SK-N-SH (cell line): ENCODE results near the gene PRF1. TPM values are rescaled to one million over a fixed set of nuclear protein-coding genes. Genes with fewer than 3 reads are reported as not detected.

Source experiments
- CTCF ChIA-PET: fragments of 300-600, 350-600 bp; formaldehyde crosslinking; extraction: SDS; loops from one replicate; lab custom pipeline; 2021; lab: Yijun Ruan, JAX
- POLR2A ChIA-PET: fragments of 350-600 bp; sonication (Branson Sonifier 250); formaldehyde crosslinking; extraction: SDS; loops from one replicate; lab custom pipeline; 2020; ENCODE audit warnings: antibody characterized with exemption, inconsistent platforms; lab: Yijun Ruan, JAX
- DNase-seq: peaks from one replicate; pipeline ENCODE4 v3.0.0; 2012
- H2AFZ ChIP-seq: fragments of 200-600 bp; sonication (generic); 2 replicates; pipeline ENCODE4 v1.8.1; 2016; ENCODE audit warnings: antibody characterized with exemption, mild to moderate bottlenecking, low read depth
- H3F3A ChIP-seq: fragments of 200-600 bp; sonication (generic); replicated peaks from 2 replicates; pipeline ENCODE3; 2016; ENCODE audit warnings: antibody characterized with exemption, mild to moderate bottlenecking; ENCODE audit not compliant: insufficient read depth
- H3K27ac ChIP-seq, 2 experiments: fragments of 200-500 bp in 1 of 2; fragments of 200-600 bp in 1 of 2; sonication (Bioruptor generic) in 1 of 2; sonication (generic), shearing (Covaris generic) in 1 of 2; 2 replicates each; pipeline versions ENCODE4 v1.5.1 to v1.6.1; 2014 to 2016; ENCODE audit warnings: low read depth in 2 of 2, inconsistent platforms in 1 of 2, low read length in 1 of 2, mild to moderate bottlenecking in 1 of 2, mixed read lengths in 1 of 2
- H3K27me3 ChIP-seq: fragments of 200-600 bp; sonication (generic), shearing (Covaris generic); 2 replicates; pipeline ENCODE4 v1.6.1; 2016; ENCODE audit warnings: mixed run types; ENCODE audit not compliant: insufficient read depth
- H3K36me3 ChIP-seq, 2 experiments: fragments of 200-500 bp in 1 of 2; fragments of 200-600 bp in 1 of 2; sonication (Bioruptor generic) in 1 of 2; sonication (generic) in 1 of 2; replicated peaks in 1 of 2; 2 replicates each; pipeline versions ENCODE3 to v1.5.1; 2014 to 2016; ENCODE audit warnings: low read length in 1 of 2, mild to moderate bottlenecking in 1 of 2; ENCODE audit not compliant: insufficient read depth in 2 of 2, control insufficient read depth in 1 of 2
- H3K4me1 ChIP-seq, 2 experiments: fragments of 200-500 bp in 1 of 2; fragments of 200-600 bp in 1 of 2; sonication (Bioruptor generic) in 1 of 2; sonication (generic), shearing (Covaris generic) in 1 of 2; 2 replicates each; pipeline versions ENCODE4 v1.5.1 to v1.6.1; 2014 to 2016; ENCODE audit warnings: low read depth in 1 of 2, low read length in 1 of 2, mixed run types in 1 of 2; ENCODE audit not compliant: insufficient read depth in 2 of 2, control insufficient read depth in 1 of 2
- H3K4me2 ChIP-seq: fragments of 200-600 bp; sonication (generic), shearing (Covaris generic); 2 replicates; pipeline ENCODE4 v1.6.1; 2017; ENCODE audit warnings: mixed run types
- H3K4me3 ChIP-seq, 2 experiments: fragments of 200-500 bp in 1 of 2; fragments of 200-600 bp in 1 of 2; sonication (Bioruptor generic) in 1 of 2; sonication (generic), shearing (Covaris generic) in 1 of 2; 2 replicates each; pipeline versions ENCODE4 v1.5.1 to v1.8.1; 2014 to 2016; ENCODE audit warnings: low read depth in 2 of 2, inconsistent platforms in 1 of 2, low read length in 1 of 2, mild to moderate bottlenecking in 1 of 2, mixed read lengths in 1 of 2, moderate library complexity in 1 of 2
- H3K79me2 ChIP-seq: fragments of 200-600 bp; sonication (generic); 2 replicates; pipeline ENCODE4 v1.8.1; 2017; ENCODE audit warnings: mild to moderate bottlenecking; ENCODE audit not compliant: insufficient read depth
- H3K9ac ChIP-seq: fragments of 200-600 bp; sonication (generic); 2 replicates; pipeline ENCODE4 v1.6.1; 2017; ENCODE audit warnings: mixed run types
- H3K9me2 ChIP-seq: fragments of 200-600 bp; sonication (generic); 2 replicates; pipeline ENCODE4 v1.6.1; 2017; ENCODE audit warnings: mixed run types
- H3K9me3 ChIP-seq: fragments of 200-600 bp; sonication (generic); 2 replicates; pipeline ENCODE4 v1.6.1; 2017; ENCODE audit warnings: mixed run types, mild to moderate bottlenecking, moderate library complexity
- H4K20me1 ChIP-seq: fragments of 200-600 bp; sonication (generic); 2 replicates; pipeline ENCODE4 v1.6.1; 2017; ENCODE audit warnings: mild to moderate bottlenecking, mixed run types; ENCODE audit not compliant: insufficient read depth
- CHD2 ChIP-seq: fragments of 150-350 bp; IDR thresholded peaks from 2 replicates; pipeline ENCODE4 v1.6.1; 2018; ENCODE audit warnings: low read length; ENCODE audit not compliant: partially characterized antibody
- CTCF ChIP-seq: fragments of 200-600 bp; sonication (generic); IDR thresholded peaks from 2 replicates; pipeline ENCODE4 v1.6.1; 2017; ENCODE audit warnings: antibody characterized with exemption, mild to moderate bottlenecking, moderate library complexity
- ELF1 ChIP-seq: IDR thresholded peaks from 2 replicates; pipeline ENCODE4 v1.4.0; 2012
- EP300 ChIP-seq, 2 experiments: IDR thresholded peaks; 2 replicates each; pipeline versions ENCODE4 v1.4.0 to v1.6.1; 2012; ENCODE audit warnings: borderline replicate concordance in 1 of 2, low read depth in 1 of 2, low read length in 1 of 2
- FOXM1 ChIP-seq: IDR thresholded peaks from 2 replicates; pipeline ENCODE4 v1.4.0; 2012; ENCODE audit warnings: low read depth, mild to moderate bottlenecking
- GABPA ChIP-seq: IDR thresholded peaks from 2 replicates; pipeline ENCODE4 v1.4.0; 2012; ENCODE audit warnings: low read depth, mild to moderate bottlenecking
- MAX ChIP-seq: IDR thresholded peaks from 2 replicates; pipeline ENCODE4 v1.4.0; 2012; ENCODE audit warnings: low read depth
- MEF2A ChIP-seq: IDR thresholded peaks from 2 replicates; pipeline ENCODE4 v1.4.0; 2012; ENCODE audit warnings: low read depth, borderline replicate concordance
- MXI1 ChIP-seq: IDR thresholded peaks from 2 replicates; pipeline ENCODE4 v1.6.1; 2012; ENCODE audit warnings: mild to moderate bottlenecking, low read depth, low read length, improper control_type of control experiment
- NRF1 ChIP-seq: IDR thresholded peaks from 2 replicates; pipeline ENCODE4 v1.6.1; 2012; ENCODE audit warnings: low read depth, mild to moderate bottlenecking, low read length
- RAD21 ChIP-seq: IDR thresholded peaks from 2 replicates; pipeline ENCODE4 v1.6.1; 2012; ENCODE audit warnings: mild to moderate bottlenecking, low read length
- RFX5 ChIP-seq: IDR thresholded peaks from 2 replicates; pipeline ENCODE4 v1.6.1; 2012; ENCODE audit warnings: mild to moderate bottlenecking, improper control_type of control experiment, low read length
- RXRA ChIP-seq: IDR thresholded peaks from 2 replicates; pipeline ENCODE4 v1.4.0; 2012; ENCODE audit warnings: low read depth, mild to moderate bottlenecking, borderline replicate concordance
- TCF12 ChIP-seq: IDR thresholded peaks from 2 replicates; pipeline ENCODE4 v1.4.0; 2012
- USF1 ChIP-seq: IDR thresholded peaks from 2 replicates; pipeline ENCODE4 v1.4.0; 2012; ENCODE audit warnings: low read depth, borderline replicate concordance
- USF2 ChIP-seq: fragments of 150-350 bp; IDR thresholded peaks from 2 replicates; pipeline ENCODE4 v1.6.1; 2017; ENCODE audit warnings: antibody characterized with exemption, low read length, low read depth, borderline replicate concordance
- ZBTB33 ChIP-seq: IDR thresholded peaks from 2 replicates; pipeline ENCODE4 v1.4.0; 2012; ENCODE audit warnings: low read depth, borderline replicate concordance
- WGBS: methylation state at CpG from one replicate; pipeline ENCODE4 v1.1.6; 2017; ENCODE audit warnings: low lambda C conversion rate; 5-methylcytosine and 5-hydroxymethylcytosine counted together
- polyA plus RNA-seq, 3 experiments: library from polyadenylated mRNA; depleted of rRNA; stranded (reverse); fragments of >200 nt; gene quantifications; 2 replicates each; pipeline ENCODE4 v1.2.3, GENCODE V29; 2012

The PRF1 gene
- polyA plus RNA-seq, 1 of the 3 experiments (the other 2 are of a cell fraction): not detected

GRCh38 chr10:70596860-70597809 lies 5.4 kb downstream of the PRF1 start:
- Histone ChIP-seq H3K9me2 (no peaks in the 10 kb centered on the region), H3K4me1 (peaks cover 0 to 12% of the 10 kb centered on the region in 2 experiments; a peak in 1 of 4 replicates), H3K79me2 (no peaks in the 10 kb centered on the region), H3K9me3 (no peaks in the 10 kb centered on the region), H3F3A (no peaks in the 10 kb centered on the region), H3K4me2 (no peak overlapping the region), H3K27ac (no peak overlapping the region), H3K36me3 (no peaks in the 10 kb centered on the region), H3K4me3 (no peak overlapping the region), H3K9ac (no peak overlapping the region), H2AFZ (no peak overlapping the region), H3K27me3 (peaks cover 9% of the 10 kb centered on the region), H4K20me1 (no peaks in the 10 kb centered on the region)
- 60% methylated on average over 7 of the region's 8 CpGs for WGBS
- ChIA-PET CTCF (interaction anchor here (1.0 to 2.8 kb wide), 2 partner anchors 22 to 162 kb away, joined by 3 to 8 read pairs; no protein-coding TSS in a partner anchor), POLR2A (interaction anchor here (1.1 kb wide), 1 partner anchor 9 kb away, joined by 4 read pairs; no protein-coding TSS in a partner anchor)
- peak; percentile 62 for DNase-seq
- TF ChIP-seq CHD2: no peak
- TF ChIP-seq RXRA: no peak
- TF ChIP-seq GABPA: no peak
- TF ChIP-seq RAD21: no peak
- no peak for TF ChIP-seq MXI1
- no peak for TF ChIP-seq FOXM1
- TF ChIP-seq CTCF: no peak
- TF ChIP-seq TCF12: no peak
- no peak for TF ChIP-seq USF2
- no peak for TF ChIP-seq NRF1
- no peak for TF ChIP-seq MEF2A
- TF ChIP-seq MAX: no peak
- no peak for TF ChIP-seq EP300 (IDR thresholded peaks at IDR 0.05; ENCODE audit: borderline replicate concordance in 1 of 2, low read depth in 1 of 2, low read length in 1 of 2)
- TF ChIP-seq USF1: no peak
- TF ChIP-seq ELF1: no peak
- TF ChIP-seq RFX5: no peak
- no peak for TF ChIP-seq ZBTB33
